ENCODE measurements around the gene SFI1. TPM values are rescaled to one million over a fixed set of nuclear protein-coding genes. Genes with fewer than 3 reads are reported as not detected.

Gene SFI1
- total RNA-seq: 10 to 100 TPM; 11.0 to 20.0 (median 16.4) TPM

- DNase-seq: peak; percentile 71
- WGBS, 2 donors: 0 to 1% methylated on average over 12 to 44 of the region's 70 CpGs
- intact Hi-C loops (cut with DNase I): no loop called here
These were observed at the start of gene SFI1 for GRCh38 chr22:31496007-31496734. Gene SFI1, plus strand, starts transcription at chr22:31496536. Its CDS starts 11,749 bp downstream, at chr22:31508285.

GRCh38 chr22:31446767-31447166 lies 49.6 kb upstream of the SFI1 start:
- Histone ChIP-seq H3K27ac (no peak overlapping the region), H3K4me3 (no peak overlapping the region), H3K9me3 (no peaks in the 10 kb centered on the region), H3K4me1 (no peaks in the 10 kb centered on the region), H3K27me3 (no peaks in the 10 kb centered on the region), H3K36me3 (peaks cover 9 to 87% (median 16%) of the 10 kb centered on the region in 3 donors)
- TF ChIP-seq CTCF (IDR thresholded peaks at IDR 0.05): no peak
- no peak for TF ChIP-seq POLR2A (IDR thresholded peaks at IDR 0.05)
- WGBS, 2 donors: 85% methylated on average over 2 of the region's 2 CpGs
- DNase-seq: no peak
- intact Hi-C loops (cut with DNase I): no loop called here

More at GRCh38 chr22:31496007-31496734, at the start of gene SFI1:
- TF ChIP-seq POLR2A (IDR thresholded peaks at IDR 0.05) (peak in 1 of 4 donors; percentile 57), CTCF (IDR thresholded peaks at IDR 0.05) (peak; percentile 2 to 37 (median 24))
- H3K4me1 ChIP-seq: peaks cover 0 to 36% (median 9%) of the 10 kb centered on the region in 3 donors
- H3K27ac ChIP-seq: peak within 1 kb of the TSS; percentile 71 to 92 (median 88)
- no peaks in the 10 kb centered on the region for H3K9me3 ChIP-seq
- H3K27me3 ChIP-seq: no peaks in the 10 kb centered on the region
- no peaks in the 10 kb centered on the region for H3K36me3 ChIP-seq
- H3K4me3 ChIP-seq: peak within 1 kb of the TSS; percentile 52 to 91 (median 82)

- Histone ChIP-seq H3K27ac (no peak overlapping the region), H3K36me3 (peaks cover 9 to 82% (median 10%) of the 10 kb centered on the region in 3 donors), H3K27me3 (no peaks in the 10 kb centered on the region), H3K9me3 (no peaks in the 10 kb centered on the region), H3K4me3 (no peak overlapping the region), H3K4me1 (no peaks in the 10 kb centered on the region)
- TF ChIP-seq POLR2A (IDR thresholded peaks at IDR 0.05): no peak
- TF ChIP-seq CTCF (IDR thresholded peaks at IDR 0.05): no peak
- intact Hi-C loops (cut with DNase I): no loop called here
- 93 to 95% methylated on average over 3 of the region's 3 CpGs for WGBS, 2 donors
- DNase-seq: no peak
These were observed 49.0 kb upstream of the SFI1 start for GRCh38 chr22:31447337-31447736.

- TF ChIP-seq POLR2A (IDR thresholded peaks at IDR 0.05) (no peak), CTCF (IDR thresholded peaks at IDR 0.05) (no peak)
- intact Hi-C loops (cut with DNase I): no loop called here
- DNase-seq: no peak
- H3K36me3 ChIP-seq: peaks cover 6 to 82% (median 9%) of the 10 kb centered on the region in 3 donors
- H3K27ac ChIP-seq: peak overlapping the region in 2 of 4 donors; percentile 37 to 38
- H3K9me3 ChIP-seq: no peaks in the 10 kb centered on the region
- H3K4me3 ChIP-seq: no peak overlapping the region
- 83 to 90% methylated on average over 1 to 2 of the region's 2 CpGs for WGBS, 2 donors
- no peaks in the 10 kb centered on the region for H3K27me3 ChIP-seq
- no peaks in the 10 kb centered on the region for H3K4me1 ChIP-seq
These were observed 48.0 kb upstream of the SFI1 start for GRCh38 chr22:31448382-31448781.

DNA sequence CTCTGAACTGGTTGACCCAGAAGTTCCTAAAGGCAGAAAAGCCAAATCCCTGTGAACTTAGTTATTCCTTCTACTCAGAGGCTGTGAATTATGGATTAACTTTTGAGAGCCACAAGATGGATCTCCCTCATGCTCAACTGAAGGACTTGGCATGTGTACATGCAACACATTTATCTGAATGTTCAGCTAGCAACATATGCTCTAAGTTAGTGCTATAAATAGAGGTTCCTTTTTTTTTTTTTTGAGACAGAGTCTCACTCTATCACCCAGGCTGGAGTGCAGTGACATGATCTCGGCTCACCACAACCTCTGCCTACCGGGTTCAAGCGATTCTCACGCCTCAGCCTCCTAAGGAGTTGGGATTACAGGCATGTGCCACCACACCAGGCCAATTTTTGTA lies 46.8 kb upstream of the SFI1 start:
- 33 to 76% methylated on average over 4 of the region's 4 CpGs for WGBS, 2 donors
- Histone ChIP-seq H3K36me3 (peaks cover 6 to 82% (median 9%) of the 10 kb centered on the region in 3 donors), H3K27ac (no peak overlapping the region), H3K4me3 (no peak overlapping the region), H3K27me3 (no peaks in the 10 kb centered on the region), H3K9me3 (no peaks in the 10 kb centered on the region), H3K4me1 (no peaks in the 10 kb centered on the region)
- TF ChIP-seq POLR2A (IDR thresholded peaks at IDR 0.05): no peak
- TF ChIP-seq CTCF (IDR thresholded peaks at IDR 0.05): no peak
- intact Hi-C loops (cut with DNase I): no loop called here
- DNase-seq: no peak

Data from esophagus squamous epithelium (tissue), 5 donors.